OCI-LY1 (cell line): Measurements from ENCODE around the gene CAMTA1.

ENCODE experiments used
- EZH2 ChIP-seq: fragments of 200-600 bp; sonication (generic), shearing (Covaris generic); IDR thresholded peaks from 2 replicates; pipeline ENCODE4 v1.8.0; 2017; ENCODE audit warnings: borderline replicate concordance, mixed run types, mild to moderate bottlenecking, antibody characterized with exemption, low read length, moderate library complexity, mixed read lengths
- TF ChIP-seq, protein P1 (sequence below): fragments of 200-600 bp; sonication (generic), shearing (Covaris generic); IDR thresholded peaks from 2 replicates; pipeline ENCODE4 v1.5.1; 2017; ENCODE audit warnings: mild to moderate bottlenecking, antibody characterized with exemption, low read length, moderate library complexity, mixed read lengths

DNA sequence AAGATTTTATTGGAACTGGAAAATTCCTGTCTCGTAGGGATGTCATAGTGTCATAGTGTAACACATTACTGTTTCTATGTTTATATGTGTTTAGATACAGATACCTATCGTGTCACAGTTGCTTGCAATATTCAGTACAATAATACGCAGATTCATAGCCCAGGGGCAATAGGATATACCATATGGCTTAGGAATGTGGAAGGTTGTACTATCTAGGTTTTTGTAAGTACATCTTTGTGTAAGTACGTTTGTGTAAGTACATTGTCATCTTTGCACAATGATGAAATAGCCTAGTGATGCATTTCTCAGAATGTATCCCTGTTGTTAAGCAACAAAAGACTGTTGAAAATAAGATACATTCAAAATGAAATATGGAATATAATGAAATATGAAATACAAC lies 68.9 kb downstream of the CAMTA1 start:
- TF ChIP-seq, protein P1, sequence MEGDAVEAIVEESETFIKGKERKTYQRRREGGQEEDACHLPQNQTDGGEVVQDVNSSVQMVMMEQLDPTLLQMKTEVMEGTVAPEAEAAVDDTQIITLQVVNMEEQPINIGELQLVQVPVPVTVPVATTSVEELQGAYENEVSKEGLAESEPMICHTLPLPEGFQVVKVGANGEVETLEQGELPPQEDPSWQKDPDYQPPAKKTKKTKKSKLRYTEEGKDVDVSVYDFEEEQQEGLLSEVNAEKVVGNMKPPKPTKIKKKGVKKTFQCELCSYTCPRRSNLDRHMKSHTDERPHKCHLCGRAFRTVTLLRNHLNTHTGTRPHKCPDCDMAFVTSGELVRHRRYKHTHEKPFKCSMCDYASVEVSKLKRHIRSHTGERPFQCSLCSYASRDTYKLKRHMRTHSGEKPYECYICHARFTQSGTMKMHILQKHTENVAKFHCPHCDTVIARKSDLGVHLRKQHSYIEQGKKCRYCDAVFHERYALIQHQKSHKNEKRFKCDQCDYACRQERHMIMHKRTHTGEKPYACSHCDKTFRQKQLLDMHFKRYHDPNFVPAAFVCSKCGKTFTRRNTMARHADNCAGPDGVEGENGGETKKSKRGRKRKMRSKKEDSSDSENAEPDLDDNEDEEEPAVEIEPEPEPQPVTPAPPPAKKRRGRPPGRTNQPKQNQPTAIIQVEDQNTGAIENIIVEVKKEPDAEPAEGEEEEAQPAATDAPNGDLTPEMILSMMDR = no peak
- no peak for TF ChIP-seq EZH2
